Measurements from ENCODE around the gene IL1RN.

GRCh38 chr2:113091231-113091896 is 36.0 kb upstream of the IL1RN start:
- TF ChIP-seq CTCF (IDR thresholded peaks at IDR 0.05), result no peak
- TF ChIP-seq POLR2A (IDR thresholded peaks at IDR 0.05), result no peak

Data from thyroid gland (tissue), 4 donors.